Lung (tissue), 12 donors: ENCODE measurements around the gene SCAMP5. TPM values are rescaled to one million over a fixed set of nuclear protein-coding genes. Genes with fewer than 3 reads are reported as not detected.
A peak's percentile ranks its signal among the peaks of the same experiment; 100 is the strongest.

Source experiments
- ATAC-seq: fragments of 200-7000 bp; cut with Tn5 transposase; one replicate; pipeline ENCODE4 v1.9.1; 2020; ENCODE audit warnings: moderate number of reproducible peaks; ENCODE audit not compliant: insufficient read depth, low FRiP score
- DNase-seq, 3 donors: peaks; one replicate each; pipeline ENCODE4 v3.0.0-alpha.2; 2013 to 2017
- H3K27ac ChIP-seq, 2 donors: one replicate each; pipeline ENCODE4 v1.5.1; 2013; ENCODE audit warnings: mild to moderate bottlenecking in 2 of 2, moderate library complexity in 2 of 2, control low read depth in 1 of 2, inconsistent platforms in 1 of 2, low read depth in 1 of 2, low read length in 1 of 2
- H3K27me3 ChIP-seq, 3 donors: one replicate each; pipeline ENCODE4 v1.5.1; 2013; ENCODE audit warnings: low read length in 2 of 3; ENCODE audit not compliant: control insufficient read depth in 3 of 3, insufficient read depth in 3 of 3
- H3K36me3 ChIP-seq, 4 donors: one replicate each; pipeline ENCODE4 v1.5.1; 2013; ENCODE audit warnings: low read length in 4 of 4, mild to moderate bottlenecking in 1 of 4, moderate library complexity in 1 of 4; ENCODE audit not compliant: control insufficient read depth in 4 of 4, insufficient read depth in 4 of 4
- H3K4me1 ChIP-seq, 5 donors: one replicate each; pipeline ENCODE4 v1.5.1; 2013; ENCODE audit warnings: low read length in 5 of 5, mild to moderate bottlenecking in 2 of 5, moderate library complexity in 1 of 5; ENCODE audit not compliant: control insufficient read depth in 5 of 5, insufficient read depth in 5 of 5
- H3K4me3 ChIP-seq: one replicate; pipeline ENCODE4 v1.5.1; 2013; ENCODE audit warnings: mild to moderate bottlenecking, control low read depth, moderate library complexity
- H3K9ac ChIP-seq, 2 donors: one replicate each; pipeline ENCODE4 v1.5.1; 2013; ENCODE audit warnings: low read length in 2 of 2, control low read depth in 1 of 2; ENCODE audit not compliant: insufficient read depth in 1 of 2
- H3K9me3 ChIP-seq, 4 donors: one replicate each; pipeline ENCODE4 v1.5.1; 2013; ENCODE audit warnings: low read length in 3 of 4, mild to moderate bottlenecking in 1 of 4, moderate library complexity in 1 of 4; ENCODE audit not compliant: control insufficient read depth in 4 of 4, insufficient read depth in 3 of 4
- CTCF ChIP-seq: IDR thresholded peaks from 2 replicates; pipeline ENCODE4 v1.5.1; 2012; ENCODE audit warnings: mild to moderate bottlenecking; ENCODE audit errors: control extremely low read depth, extremely low read depth
- WGBS, 2 donors: extraction: QIAGEN DNeasy Blood & Tissue Kit; methylation state at CpG; one replicate each; pipeline ENCODE4 v1.1.7; 2013; 5-methylcytosine and 5-hydroxymethylcytosine counted together
- polyA plus RNA-seq, 2 donors: library from polyadenylated mRNA; stranded (reverse); fragments of 200-250 nt; gene quantifications; one replicate each; pipeline ENCODE4 v1.2.1, GENCODE V29; 2013
- total RNA-seq, 2 donors: library from RNA; depleted of rRNA in 1 of 2; stranded (reverse); fragments of >200 nt in 1 of 2; gene quantifications; one replicate each; pipeline ENCODE4 v1.2.1, GENCODE V29; 2014 to 2021
- donor health status: control.
- donor health status: control.
- donor health status: Bipolar disorder and iron deficiency.
- donor health status: healthy.
- donor health status: DM: yes; HTN: yes; CAD: no.

The SCAMP5 gene
- total and polyA plus RNA-seq, 4 donors: 0.94 to 9.5 (median 4.3) TPM

GRCh38 chr15:74994236-74994635, 1.1 kb upstream of the SCAMP5 start:
- Histone ChIP-seq H3K9ac (no peak overlapping the region), H3K9me3 (no peaks in the 10 kb centered on the region), H3K27me3 (peaks cover 0 to 6% (median 0%) of the 10 kb centered on the region in 3 donors), H3K27ac (no peak overlapping the region), H3K4me1 (peaks cover 0 to 18% (median 7%) of the 10 kb centered on the region in 5 donors), H3K4me3 (no peak overlapping the region), H3K36me3 (no peaks in the 10 kb centered on the region)
- no peak for TF ChIP-seq CTCF
- DNase-seq: no peak
- no peak for ATAC-seq
- WGBS, 2 donors: 54 to 61% methylated on average over 2 of the region's 2 CpGs

GRCh38 chr15:74994685-74995084, 678 bp upstream of the SCAMP5 start:
- ATAC-seq (no peak), DNase-seq (no peak)
- Histone ChIP-seq H3K9me3 (no peaks in the 10 kb centered on the region), H3K9ac (no peak overlapping the region), H3K27ac (no peak overlapping the region), H3K4me3 (no peak overlapping the region), H3K27me3 (peaks cover 0 to 6% (median 0%) of the 10 kb centered on the region in 3 donors), H3K36me3 (no peaks in the 10 kb centered on the region), H3K4me1 (peaks cover 0 to 18% (median 7%) of the 10 kb centered on the region in 5 donors)
- 50 to 53% methylated on average over 5 of the region's 5 CpGs for WGBS, 2 donors
- TF ChIP-seq CTCF: no peak

GRCh38 chr15:74995779-74996765, 709 bp downstream of the SCAMP5 start:
- Histone ChIP-seq H3K27me3 (peaks cover 0 to 6% (median 0%) of the 10 kb centered on the region in 3 donors), H3K4me3 (peak overlapping the region; percentile 62), H3K9me3 (no peaks in the 10 kb centered on the region), H3K36me3 (no peaks in the 10 kb centered on the region), H3K4me1 (peaks cover 0 to 18% (median 7%) of the 10 kb centered on the region in 5 donors), H3K27ac (peak overlapping the region in 1 of 2 donors; percentile 13), H3K9ac (peak overlapping the region in 1 of 2 donors; percentile 34)
- TF ChIP-seq CTCF: no peak
- no peak for ATAC-seq
- peak in 2 of 3 donors; percentile 24 to 31 for DNase-seq
- 9 to 18% methylated on average over 42 of the region's 42 CpGs for WGBS, 2 donors
